ENCODE data around the gene F13A1. TPM values are rescaled to one million over a fixed set of nuclear protein-coding genes. Genes with fewer than 3 reads are reported as not detected.

The F13A1 gene
- total and polyA plus RNA-seq, 2 donors (not counting 3 experiments of a cell fraction or from before 2014, with no cell fraction given) = not detected

GRCh38 chr6:6217855-6218758, 102.4 kb downstream of the F13A1 start:
- DNase-seq (ENCODE audit: low read depth, low spot score) (no peak), FAIRE-seq (no peak)
- H3K27me3 ChIP-seq (ENCODE audit: control insufficient read depth in 2 of 2, insufficient read depth in 2 of 2, low read length in 2 of 2) = no peaks in the 10 kb centered on the region
- no peaks in the 10 kb centered on the region for H3K79me2 ChIP-seq (ENCODE audit: control insufficient read depth, insufficient read depth, low read length)
- H4K20me1 ChIP-seq (replicated peaks; ENCODE audit: control insufficient read depth, extremely low read depth, insufficient read depth, low read length) = no peaks in the 10 kb centered on the region
- H2AFZ ChIP-seq (ENCODE audit: low read depth, low read length) = no peak overlapping the region
- H3K36me3 ChIP-seq (ENCODE audit: control insufficient read depth in 2 of 2, extremely low read depth in 1 of 2, insufficient read depth in 2 of 2, low read length in 2 of 2) = no peaks in the 10 kb centered on the region
- dilution Hi-C loops (cut with MboI; ENCODE audit: extremely low pct_ligation_motif_present, low sequenced_read_pairs) = no loop called here
- no TSS peak for BruUV-seq (replicated peaks)
- H3K9me1 ChIP-seq (replicated peaks; ENCODE audit: control insufficient read depth, extremely low read depth, insufficient read depth, low read length) = no peaks in the 10 kb centered on the region
- ChIA-PET CTCF (no interaction called here), POLR2A (no interaction called here)
- intact Hi-C loops (cut with micrococcal nuclease) = no loop called here
- H3K4me3 ChIP-seq (replicated peaks in 1 of 3; ENCODE audit: insufficient read depth in 1 of 3, low read depth in 1 of 3, low read length in 3 of 3) = no peak overlapping the region
- no peak overlapping the region for H3K9ac ChIP-seq (replicated peaks; ENCODE audit: extremely low read depth, insufficient read depth, low read length)
- TF ChIP-seq GATA2 (IDR thresholded peaks at IDR 0.05; ENCODE audit: insufficient read depth, insufficient read length, low read depth, low read length) (no peak), CTCF (IDR thresholded peaks at IDR 0.05; ENCODE audit: extremely low read depth in 1 of 2, insufficient read depth in 1 of 2, low read depth in 1 of 2, low read length in 2 of 2) (no peak), POLR2A (IDR thresholded peaks at IDR 0.05; ENCODE audit: low read depth, low read length) (no peak), MYC (IDR thresholded peaks at IDR 0.05; ENCODE audit: low read depth, low read length) (no peak), EZH2 (IDR thresholded peaks at IDR 0.05; ENCODE audit: borderline replicate concordance, low read depth, low read length, severe bottlenecking) (no peak), JUN (IDR thresholded peaks at IDR 0.05; ENCODE audit: borderline replicate concordance, insufficient read depth, insufficient read length, low read depth) (no peak)
- H3K27ac ChIP-seq (ENCODE audit: insufficient read depth, low read depth, low read length) = no peak overlapping the region
- H3K4me2 ChIP-seq (ENCODE audit: insufficient read depth, low read length) = no peak overlapping the region
- H3K9me3 ChIP-seq (replicated peaks; ENCODE audit: control insufficient read depth, insufficient read depth, low read length) = no peaks in the 10 kb centered on the region
- no peaks in the 10 kb centered on the region for H3K4me1 ChIP-seq (ENCODE audit: control insufficient read depth, extremely low read depth, insufficient read depth, low read length)
